ENCODE data around the gene MYLIP.

DNA sequence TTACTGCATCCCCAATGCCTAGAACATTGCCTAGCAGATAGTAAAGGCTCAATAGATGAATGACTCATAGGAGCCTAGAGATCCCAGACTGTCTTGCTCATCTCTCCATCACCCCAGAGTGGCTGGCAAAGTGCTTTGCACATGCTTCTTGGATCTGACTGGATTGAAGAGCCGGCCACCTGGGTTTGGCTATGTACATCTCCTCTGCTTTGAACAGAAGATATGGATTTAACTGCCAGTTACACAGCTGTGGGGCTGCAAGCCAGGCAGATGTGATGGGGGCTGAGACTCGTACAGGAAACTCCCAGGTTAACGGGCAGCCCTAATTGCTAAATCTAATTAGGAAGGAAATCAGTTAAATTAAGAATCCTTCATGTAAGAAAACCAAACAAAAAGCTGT is 28.6 kb downstream of the MYLIP start:
- no peak for TF ChIP-seq CTCF (IDR thresholded peaks at IDR 0.05)
- TF ChIP-seq POLR2A (IDR thresholded peaks at IDR 0.05) = no peak
